Ovary (tissue), 9 donors: ENCODE results near the gene PRR4. TPM values are rescaled to one million over a fixed set of nuclear protein-coding genes. Genes with fewer than 3 reads are reported as not detected.

Source experiments
- DNase-seq, 5 donors: peaks; one replicate each; pipeline ENCODE4 v3.0.0-alpha.2; 2019 to 2020
- H3K27ac ChIP-seq, 2 donors: fragments of 200-600 bp; one replicate each; pipeline versions ENCODE4 v1.5.1 to v1.8.0; 2019 to 2022
- H3K27me3 ChIP-seq: fragments of 200-600 bp; one replicate; pipeline ENCODE4 v1.8.0; 2022
- H3K36me3 ChIP-seq: fragments of 200-600 bp; sonication (generic); one replicate; pipeline ENCODE4 v1.5.1; 2019
- H3K4me1 ChIP-seq: one replicate; pipeline ENCODE4 v1.8.1; 2013; ENCODE audit warnings: mild to moderate bottlenecking, moderate library complexity; ENCODE audit not compliant: insufficient read depth
- H3K4me3 ChIP-seq: fragments of 200-600 bp; sonication (generic); one replicate; pipeline ENCODE4 v1.5.1; 2017
- H3K9me3 ChIP-seq, 2 donors: fragments of 200-600 bp in 1 of 2; sonication (generic) in 1 of 2; one replicate each; pipeline versions ENCODE4 v1.5.1 to v1.8.1; 2013 to 2019; ENCODE audit warnings: mild to moderate bottlenecking in 1 of 2, moderate library complexity in 1 of 2
- CTCF ChIP-seq, 3 donors: fragments of 450-650 bp in 2 of 3; fragments of 200-600 bp in 1 of 3; IDR thresholded peaks; one replicate each; pipeline versions ENCODE4 v1.5.1 to v1.8.0; 2016 to 2022; ENCODE audit warnings: antibody characterized with exemption in 3 of 3, mild to moderate bottlenecking in 1 of 3
- EP300 ChIP-seq: sonication (generic); formaldehyde crosslinking; IDR thresholded peaks from one replicate; pipeline ENCODE4 v1.6.1; 2017; ENCODE audit warnings: antibody characterized with exemption
- POLR2A ChIP-seq: fragments of 450-650 bp; IDR thresholded peaks from one replicate; pipeline ENCODE4 v1.6.1; 2017; ENCODE audit warnings: antibody characterized with exemption, mild to moderate bottlenecking, moderate library complexity
- WGBS, 3 donors: extraction: QIAGEN DNeasy Blood & Tissue Kit in 1 of 3; methylation state at CpG; one replicate each; pipeline versions ENCODE4 v1.1.5 to v1.1.7; 2013 to 2017; 5-methylcytosine and 5-hydroxymethylcytosine counted together
- intact Hi-C, 4 donors: fragments of 100-400 bp; cut with DNase I; formaldehyde crosslinking; loops; one replicate each; pipeline versions ENCODE4 v1.11.0 to v1.15.1; 2022 to 2023
- polyA plus RNA-seq, 2 donors: library from polyadenylated mRNA; stranded (reverse); fragments of 200-250 nt in 1 of 2; fragments of 350-450 nt in 1 of 2; fragmentation: Illumina TruSeq in 1 of 2; extraction: RNeasy Lipid Tissue Mini Kit (QIAGEN cat#74804) in 1 of 2; gene quantifications; one replicate each; pipeline ENCODE4 v1.2.3, GENCODE V29; 2013 to 2014
- total RNA-seq, 7 donors: library from RNA; depleted of rRNA in 2 of 7; stranded (reverse); fragments of >200 nt in 2 of 7; fragmentation: NEBNext Ultra II Directional in 3 of 7; extraction: Animal tissue kit (Norgen Biotek cat#: 25700) in 3 of 7; gene quantifications; one replicate each; pipeline versions ENCODE4 v1.1.0 to v1.2.4, GENCODE V29; 2016 to 2023
- donor health status: DM: no; HTN: no; CAD: no; lungs with moderate emphysema.
- donor health status: DM: no; HTN: no; CAD: no.
- donor health status: Bipolar disorder and iron deficiency.
- donor health status: DM: yes; HTN: yes; CAD: no.
- donor health status: DM: no; HTN: no; CAD: no.
- donor health status: DM: yes; HTN: yes; CAD: no.

Gene PRR4
- total and polyA plus RNA-seq, 9 donors: 0.72 to 5.5 (median 2.1) TPM; not detected in 1

DNA sequence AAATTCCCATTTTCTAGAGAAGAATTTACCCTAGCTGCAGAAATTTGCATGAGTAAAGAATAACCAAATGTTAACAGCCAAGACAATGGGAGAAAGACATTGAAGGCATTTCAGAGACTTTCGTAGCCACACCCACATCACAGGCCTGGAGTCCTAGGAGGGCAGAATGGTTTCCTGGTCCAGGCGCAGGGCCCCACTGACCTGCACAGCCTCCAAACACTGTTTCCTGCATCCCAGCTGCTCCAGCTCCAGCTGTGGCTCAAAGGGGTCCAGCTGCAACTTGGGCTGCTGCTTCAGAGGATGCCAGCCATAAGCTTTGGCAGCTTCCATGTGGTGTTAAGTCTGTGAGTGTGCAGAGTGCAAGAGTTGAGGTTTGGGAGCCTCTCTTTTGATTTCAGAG lies 6.5 kb upstream of the PRR4 start:
- no peak for DNase-seq
- H3K9me3 ChIP-seq: peaks cover 0 to 11% of the 10 kb centered on the region in 2 donors
- TF ChIP-seq CTCF (IDR thresholded peaks at IDR 0.05) (no peak), POLR2A (no peak), EP300 (no peak)
- H3K4me3 ChIP-seq: no peak overlapping the region
- no peaks in the 10 kb centered on the region for H3K36me3 ChIP-seq
- no peaks in the 10 kb centered on the region for H3K4me1 ChIP-seq
- WGBS, 3 donors: 98% methylated on average over 2 of the region's 2 CpGs
- intact Hi-C loops: loop anchor here in 1 of 4 donors (5.0 kb wide), 1 partner anchor 1969 kb away; no protein-coding TSS in a partner anchor
- H3K27ac ChIP-seq: no peak overlapping the region
- H3K27me3 ChIP-seq: no peaks in the 10 kb centered on the region

GRCh38 chr12:10853776-10854175 lies 4.5 kb upstream of the PRR4 start:
- no peak for TF ChIP-seq POLR2A
- TF ChIP-seq EP300: no peak
- no peak for TF ChIP-seq CTCF (IDR thresholded peaks at IDR 0.05)
- Histone ChIP-seq H3K4me3 (no peak overlapping the region), H3K9me3 (peaks cover 0 to 8% of the 10 kb centered on the region in 2 donors), H3K36me3 (no peaks in the 10 kb centered on the region), H3K27me3 (no peaks in the 10 kb centered on the region), H3K4me1 (no peaks in the 10 kb centered on the region), H3K27ac (no peak overlapping the region)
- WGBS, 3 donors: 71 to 94% (median 91%) methylated on average over 1 to 2 of the region's 2 CpGs
- DNase-seq: no peak
- intact Hi-C loops: no loop called here

GRCh38 chr12:10851243-10851858 lies 2.1 kb upstream of the PRR4 start:
- DNase-seq: no peak
- Histone ChIP-seq H3K4me3 (no peak overlapping the region), H3K9me3 (peaks cover 0 to 3% of the 10 kb centered on the region in 2 donors), H3K27ac (no peak overlapping the region), H3K4me1 (no peaks in the 10 kb centered on the region), H3K27me3 (no peaks in the 10 kb centered on the region), H3K36me3 (no peaks in the 10 kb centered on the region)
- TF ChIP-seq CTCF (IDR thresholded peaks at IDR 0.05) (no peak), EP300 (no peak), POLR2A (no peak)
- 96 to 100% (median 97%) methylated on average over 4 of the region's 4 CpGs for WGBS, 3 donors
- intact Hi-C loops: no loop called here

- Histone ChIP-seq H3K9me3 (no peaks in the 10 kb centered on the region), H3K4me1 (no peaks in the 10 kb centered on the region), H3K27ac (no peak overlapping the region), H3K36me3 (no peaks in the 10 kb centered on the region), H3K27me3 (no peaks in the 10 kb centered on the region), H3K4me3 (no peak overlapping the region)
- intact Hi-C loops: no loop called here
- WGBS, 3 donors: 9 to 20% (median 13%) methylated on average over 2 of the region's 2 CpGs
- DNase-seq: no peak
- TF ChIP-seq EP300 (no peak), CTCF (IDR thresholded peaks at IDR 0.05) (no peak), POLR2A (no peak)
Observed at GRCh38 chr12:10847744-10848143, 1.5 kb downstream of the PRR4 start.
